ENCODE measurements around the gene MYO1C. TPM values are rescaled to one million over a fixed set of nuclear protein-coding genes. Genes with fewer than 3 reads are reported as not detected.

Gene MYO1C
- total and polyA plus RNA-seq, 9 of the 15 experiments (the other 6 are each of a cell fraction or from before 2014, with no cell fraction given) = 0.46 to 32.5 (median 11.6) TPM

GRCh38 chr17:1484060-1484535 is 8.4 kb downstream of the MYO1C start:
- BruUV-seq (replicated peaks) = no TSS peak
- Histone ChIP-seq H3K27me3 (ENCODE audit: control insufficient read depth in 2 of 2, insufficient read depth in 2 of 2, low read length in 2 of 2) (no peaks in the 10 kb centered on the region), H3K4me3 (no peak overlapping the region), H3K27ac (ENCODE audit: extremely low read depth, low read depth, low read length) (no peak overlapping the region), H3K79me2 (ENCODE audit: control insufficient read depth, insufficient read depth, low read length) (peaks cover 15% of the 10 kb centered on the region), H3K9me1 (ENCODE audit: control insufficient read depth, insufficient read depth, low read length) (no peaks in the 10 kb centered on the region), H3K4me2 (ENCODE audit: insufficient read depth, low read length) (no peak overlapping the region), H3K4me1 (replicated peaks in 1 of 2; ENCODE audit: control insufficient read depth in 2 of 2, insufficient read depth in 2 of 2, low read length in 2 of 2) (peaks cover 13 to 55% of the 10 kb centered on the region in 2 experiments; a peak in 4 of 5 replicates), H4K20me1 (replicated peaks; ENCODE audit: control insufficient read depth, insufficient read depth, low read length) (no peaks in the 10 kb centered on the region), H3K9ac (ENCODE audit: insufficient read depth in 1 of 2, low read depth in 2 of 2, low read length in 2 of 2) (no peak overlapping the region; a peak in 1 of 4 replicates), H3K9me3 (replicated peaks; ENCODE audit: control insufficient read depth, insufficient read depth, low read depth, low read length) (no peaks in the 10 kb centered on the region), H2AFZ (ENCODE audit: low read depth, low read length) (no peak overlapping the region), H3K36me3 (ENCODE audit: control insufficient read depth, insufficient read depth, low read length) (peaks cover 18% of the 10 kb centered on the region; the same call in 1 of the 3 replicates)
- intact Hi-C loops (cut with micrococcal nuclease) (no loop called here), in situ Hi-C loops (cut with MboI) (no loop called here)
- POLR2A ChIA-PET = interaction anchor here (1.4 kb wide), 1 partner anchor 22 kb away, joined by 3 read pairs; no protein-coding TSS in a partner anchor
- ATAC-seq (no peak), FAIRE-seq (no peak), DNase-seq (ENCODE audit: extremely low read depth in 1 of 4, low spot score in 3 of 4) (no peak)
- 100% methylated on average over 7 of the region's 29 CpGs for WGBS (ENCODE audit: insufficient coverage, low coverage, missing lambda C conversion rate)
- no peak for TF ChIP-seq FOSL1 (tag; conservative IDR thresholded peaks at IDR 0.05)
- no peak for TF ChIP-seq ZNF232 (CRISPR knock-in tag; IDR thresholded peaks at IDR 0.05)
- TF ChIP-seq FOXA1 (IDR thresholded peaks at IDR 0.05; ENCODE audit: borderline replicate concordance) = no peak
- no peak for TF ChIP-seq GTF2E2 (tag; IDR thresholded peaks at IDR 0.05)
- peak; percentile 48 for TF ChIP-seq POLR2G (IDR thresholded peaks at IDR 0.05; ENCODE audit: low read depth, low read length)
- no peak for TF ChIP-seq E4F1 (CRISPR knock-in tag; IDR thresholded peaks at IDR 0.05; ENCODE audit: borderline replicate concordance)
- CTCF ChIA-PET (ENCODE audit: low intra/inter-chr PET ratio) = no interaction called here
